ENCODE results near the gene TSEN54.

Gene TSEN54

DNA sequence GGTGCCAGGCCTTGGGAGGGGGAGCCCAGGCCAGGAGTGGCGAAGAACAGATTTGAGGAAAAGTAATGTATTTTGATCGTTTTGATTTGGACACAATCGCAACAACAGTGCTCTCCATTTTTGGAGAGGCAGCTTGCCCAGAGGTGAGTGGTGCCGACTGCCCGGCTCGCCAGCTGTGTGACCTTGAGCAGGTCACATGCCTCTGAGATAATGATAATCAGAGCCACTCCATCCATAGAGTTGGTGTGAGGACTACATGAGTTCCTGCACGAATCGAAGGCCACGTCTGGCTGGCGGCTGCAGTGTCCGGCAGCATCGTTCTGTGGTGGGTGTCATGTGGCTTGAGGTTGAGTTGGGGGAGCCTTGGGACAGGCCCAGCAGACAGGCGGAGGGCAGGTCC, 29.9 kb downstream of the TSEN54 start:
- no peak for DNase-seq

DNA sequence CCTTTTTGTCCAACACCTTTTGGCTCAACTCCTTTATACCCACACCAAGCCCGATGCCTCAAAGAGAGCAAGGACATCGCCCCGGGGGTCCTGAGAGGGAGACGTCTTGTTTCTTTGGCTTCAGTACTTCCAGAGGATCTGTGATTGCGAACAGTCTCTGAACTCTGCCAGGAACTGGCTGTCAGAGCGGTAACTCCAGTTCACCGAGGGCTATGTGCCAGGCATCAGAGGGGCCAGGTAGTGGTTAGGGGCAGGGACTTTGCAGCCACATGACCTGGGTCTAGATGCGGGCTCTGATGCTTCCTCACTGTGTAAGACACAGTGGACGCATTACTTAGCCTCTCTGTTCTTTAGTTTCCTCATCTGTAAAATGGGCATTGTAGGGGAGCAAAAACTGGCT, 30.8 kb downstream of the TSEN54 start:
- no peak for DNase-seq

DNA sequence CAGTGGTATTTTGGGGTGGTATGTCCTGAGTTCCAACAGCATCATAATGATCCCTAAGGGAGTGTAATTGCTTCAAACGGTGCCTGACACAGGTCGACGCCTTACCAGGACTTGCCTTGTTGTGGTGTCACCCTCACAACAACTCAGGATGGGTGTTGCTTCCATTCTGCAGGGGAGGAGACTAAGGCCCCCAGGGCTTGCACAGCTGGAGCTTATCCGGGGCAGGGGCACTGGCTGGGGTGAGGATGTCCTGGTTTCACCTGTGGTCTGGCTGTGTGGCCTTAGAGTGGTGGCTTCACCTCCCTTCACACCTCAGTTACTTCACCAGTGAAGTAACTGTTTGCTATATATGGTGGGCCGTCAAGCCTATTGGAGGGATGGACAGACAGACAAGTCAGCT, 32.5 kb downstream of the TSEN54 start:
- no peak for DNase-seq

DNA sequence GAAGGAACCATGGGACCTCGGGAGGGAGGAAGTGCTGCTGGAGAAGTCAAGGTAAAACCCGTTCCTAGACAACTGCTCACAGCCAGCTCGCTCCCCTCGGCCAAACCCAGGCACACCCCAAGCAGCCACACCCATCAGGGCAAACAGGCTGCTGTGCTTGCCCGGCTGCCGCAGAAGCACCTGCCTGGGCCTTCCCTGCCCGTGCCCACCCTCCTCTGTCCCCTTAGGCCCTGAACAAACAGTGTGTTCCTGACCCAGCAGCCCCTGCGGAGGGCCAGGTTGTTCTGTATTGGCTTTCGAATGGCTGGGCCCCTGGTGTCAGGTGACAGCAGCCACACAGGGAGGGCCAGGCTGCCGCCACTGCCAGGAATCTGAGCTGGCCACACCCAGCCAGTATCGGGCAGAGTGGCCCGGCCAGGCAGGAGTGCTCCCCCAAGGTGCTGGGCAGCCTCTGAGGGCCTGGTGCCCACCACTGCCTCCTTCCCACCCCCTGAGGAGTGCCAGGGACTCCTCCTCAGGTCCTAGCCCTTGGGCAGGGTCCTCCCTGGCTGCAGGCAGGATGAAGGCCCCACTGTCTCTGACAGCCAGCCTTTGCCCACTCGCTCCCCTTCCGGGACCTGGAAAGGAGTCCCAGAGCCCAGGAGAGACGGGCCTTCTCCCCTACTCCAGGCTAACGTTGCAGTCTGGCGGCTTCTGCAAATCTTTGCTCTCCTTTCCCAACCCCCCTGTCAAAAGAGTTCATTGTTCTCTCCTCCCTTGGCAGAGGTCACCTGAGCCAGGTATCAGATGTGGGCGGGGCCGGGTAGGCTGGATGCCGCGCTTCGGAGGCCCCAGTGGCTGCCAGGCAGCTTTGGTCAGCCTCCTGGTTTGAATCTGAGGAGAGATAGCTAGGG, 33.2 kb downstream of the TSEN54 start:
- no peak for DNase-seq

GRCh38 chr17:75550139-75550465, 33.8 kb downstream of the TSEN54 start:
- no peak for DNase-seq

DNA sequence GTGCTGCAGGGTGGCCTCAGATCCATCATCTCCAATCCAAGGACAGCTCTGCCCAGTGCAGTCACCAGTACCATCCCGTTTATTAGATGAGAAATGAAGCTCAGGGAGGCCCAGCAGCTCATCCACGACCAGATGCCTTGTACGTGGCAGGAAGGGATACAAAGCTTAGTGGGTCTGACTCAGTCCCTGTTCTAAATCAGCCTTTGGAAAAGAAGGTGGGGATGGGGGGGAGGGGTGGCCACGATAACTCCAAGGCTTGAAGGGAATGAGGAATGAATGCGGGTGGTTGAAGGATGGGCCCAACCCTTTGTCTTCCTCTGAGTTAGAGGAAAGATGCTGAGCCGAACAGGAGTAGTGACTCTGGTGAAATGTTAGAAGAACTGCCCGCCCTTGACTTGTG, 34.9 kb downstream of the TSEN54 start:
- DNase-seq: no peak

- DNase-seq: no peak
Observed at GRCh38 chr17:75552425-75553294, 36.3 kb downstream of the TSEN54 start.

DNA sequence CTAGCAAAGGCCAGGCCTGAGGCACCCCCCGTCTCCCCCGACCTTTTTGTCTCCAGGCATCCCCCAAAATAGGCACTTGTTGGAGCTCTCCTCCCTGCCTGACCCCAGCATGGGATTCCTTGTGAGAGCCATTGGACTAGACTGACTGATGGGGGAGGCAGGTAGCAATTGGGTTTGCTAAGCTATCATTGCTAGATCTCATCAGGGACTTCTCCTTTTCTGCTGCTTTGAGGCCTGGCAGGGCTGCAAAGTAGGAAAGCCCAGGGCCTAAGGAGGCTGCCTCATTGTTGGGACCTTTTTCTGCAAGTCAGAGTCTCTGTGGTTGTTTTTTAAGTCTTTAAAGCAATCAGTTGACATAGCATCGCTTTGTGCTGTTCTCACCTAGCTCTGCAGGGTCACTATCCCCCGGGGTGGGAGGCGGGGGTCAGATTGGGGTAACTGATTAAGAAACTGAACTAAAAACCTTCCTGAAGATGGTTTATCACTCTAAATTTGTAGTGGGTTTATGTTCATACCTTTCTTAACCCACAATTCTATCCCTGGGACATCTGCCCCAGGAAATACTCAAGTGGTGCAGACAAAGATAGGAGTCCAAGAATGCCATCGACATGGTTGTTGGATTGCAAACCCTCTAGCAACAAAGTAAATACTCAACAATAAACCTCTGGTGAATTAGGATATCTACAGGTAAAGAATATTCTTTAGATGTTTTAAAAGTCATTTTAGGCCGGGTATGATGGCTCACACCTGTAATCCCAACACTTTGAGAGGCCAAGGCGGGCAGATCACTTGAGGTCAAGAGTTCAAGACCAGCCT, 37.2 kb downstream of the TSEN54 start:
- no peak for DNase-seq

DNA sequence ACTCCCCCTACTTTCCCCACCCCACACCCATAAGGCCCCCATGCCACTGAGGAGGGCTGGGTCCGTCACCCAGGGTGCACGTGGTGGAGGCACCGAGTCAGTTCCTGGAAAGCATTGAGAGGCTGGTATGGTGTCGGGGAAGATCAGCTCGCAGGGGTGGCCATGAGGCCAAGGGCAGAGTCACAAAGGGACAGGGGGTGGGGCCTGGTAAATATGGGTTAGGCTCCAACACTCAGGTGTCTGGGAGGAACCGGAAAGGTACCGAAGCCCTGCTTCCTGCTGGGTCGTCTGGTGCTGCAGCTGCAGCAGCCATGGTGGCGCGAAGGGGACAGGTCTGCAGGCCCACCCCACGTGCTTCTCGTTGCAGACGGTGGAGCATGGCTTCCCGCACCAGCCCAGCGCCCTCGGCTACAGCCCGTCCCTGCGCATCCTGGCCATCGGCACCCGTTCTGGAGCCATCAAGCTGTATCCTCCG, 39.4 kb downstream of the TSEN54 start:
- no peak for DNase-seq

GRCh38 chr17:75557075-75557851, 40.9 kb downstream of the TSEN54 start:
- DNase-seq: no peak

- no peak for DNase-seq
Observed at GRCh38 chr17:75557852-75558665, 41.7 kb downstream of the TSEN54 start.

DNA sequence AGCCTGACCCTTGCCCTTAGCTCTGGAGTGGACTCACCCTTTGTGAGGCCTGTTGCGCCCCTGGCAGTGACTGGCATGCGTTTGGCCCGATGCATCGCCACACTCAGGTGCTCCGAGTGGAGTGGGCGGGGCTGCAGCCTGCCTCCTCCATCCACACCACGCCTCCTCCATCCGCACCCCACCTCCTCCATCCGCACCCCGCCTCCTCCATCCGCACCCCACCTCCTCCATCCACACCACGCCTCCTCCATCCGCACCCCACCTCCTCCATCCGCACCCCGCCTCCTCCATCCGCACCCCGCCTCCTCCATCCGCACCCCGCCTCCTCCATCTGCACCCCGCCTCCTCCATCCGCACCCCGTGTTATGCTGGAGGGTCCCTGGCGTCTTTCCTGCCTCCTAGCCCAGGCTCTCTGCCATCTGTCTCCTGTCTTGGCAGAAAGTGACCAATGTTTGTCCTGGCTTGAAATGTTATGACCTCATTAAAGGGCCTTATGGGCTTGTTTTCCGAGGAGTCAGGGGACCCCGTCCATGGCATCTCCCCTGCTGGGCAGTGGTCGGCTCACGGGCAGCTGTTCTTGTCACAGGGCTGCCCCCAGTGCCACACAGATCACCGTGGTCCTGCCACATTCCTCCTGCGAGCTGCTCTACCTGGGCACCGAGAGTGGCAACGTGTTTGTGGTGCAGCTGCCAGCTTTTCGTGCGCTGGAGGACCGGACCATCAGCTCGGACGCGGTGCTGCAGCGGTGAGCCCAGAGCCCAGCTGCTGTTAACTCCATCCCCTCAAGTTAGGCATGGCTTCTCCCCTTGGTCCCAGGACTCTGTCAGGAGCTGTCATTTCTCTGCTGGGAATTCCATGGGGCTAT, 42.6 kb downstream of the TSEN54 start:
- no peak for DNase-seq

DNA sequence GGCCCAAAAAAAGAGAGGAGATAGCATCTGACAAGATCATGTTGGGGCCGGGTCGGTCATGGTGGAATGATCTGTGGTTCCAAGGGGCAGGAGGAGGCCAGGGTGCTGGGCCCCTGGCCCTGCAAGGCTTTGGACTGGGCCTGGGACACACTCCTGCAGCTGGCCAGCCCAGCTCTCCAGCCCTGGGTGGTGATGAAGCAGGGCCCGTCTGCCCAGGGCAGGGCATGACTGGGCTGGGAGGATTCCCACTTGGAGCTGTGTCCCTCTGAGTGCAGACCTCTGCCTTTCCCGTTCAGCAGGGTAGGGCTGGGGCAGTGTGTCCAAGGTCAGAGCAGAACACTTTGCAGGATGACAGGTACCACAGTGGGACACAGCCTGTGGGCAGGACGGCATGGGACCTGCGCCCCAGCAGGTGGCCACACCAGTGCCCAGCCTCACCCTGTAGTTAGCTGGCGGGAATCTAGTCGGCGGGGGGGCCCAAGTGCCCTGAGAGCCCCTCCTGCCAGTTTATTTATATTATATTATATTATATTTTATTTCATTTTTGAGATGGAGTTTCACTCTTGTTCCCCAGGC, 43.7 kb downstream of the TSEN54 start:
- no peak for DNase-seq

DNA sequence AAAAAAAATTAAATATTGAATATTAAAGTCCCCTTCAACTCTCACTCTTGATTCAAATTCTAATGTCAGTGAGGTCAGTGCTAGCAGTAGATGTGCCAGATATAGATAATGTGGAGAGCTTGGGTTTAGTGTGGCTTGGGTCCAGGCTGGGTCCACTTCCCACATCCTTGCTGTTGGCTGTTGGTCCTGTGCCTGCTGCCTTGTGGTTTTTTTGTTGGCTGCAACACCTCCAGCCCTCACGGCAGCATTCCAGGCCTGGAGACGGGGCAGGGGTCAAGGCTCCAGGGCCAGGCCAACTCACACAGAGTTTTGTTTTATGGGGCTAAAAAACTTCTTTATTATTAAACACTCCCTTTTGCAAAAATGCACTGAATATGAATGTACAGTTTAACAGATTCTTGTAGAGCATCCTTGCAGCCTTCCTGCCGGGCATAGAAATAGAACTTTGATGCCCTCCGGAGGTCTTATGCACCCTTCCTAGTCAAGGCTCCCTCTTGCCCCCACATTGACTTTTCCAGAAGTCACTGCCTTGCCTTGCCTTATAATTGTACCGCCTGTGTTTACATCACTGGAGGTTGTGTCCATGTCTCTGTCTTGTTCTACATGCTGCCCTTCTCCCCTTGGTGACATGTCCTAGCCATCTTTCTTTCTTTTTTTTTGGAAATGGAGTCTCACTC, 45.7 kb downstream of the TSEN54 start:
- no peak for DNase-seq

DNA sequence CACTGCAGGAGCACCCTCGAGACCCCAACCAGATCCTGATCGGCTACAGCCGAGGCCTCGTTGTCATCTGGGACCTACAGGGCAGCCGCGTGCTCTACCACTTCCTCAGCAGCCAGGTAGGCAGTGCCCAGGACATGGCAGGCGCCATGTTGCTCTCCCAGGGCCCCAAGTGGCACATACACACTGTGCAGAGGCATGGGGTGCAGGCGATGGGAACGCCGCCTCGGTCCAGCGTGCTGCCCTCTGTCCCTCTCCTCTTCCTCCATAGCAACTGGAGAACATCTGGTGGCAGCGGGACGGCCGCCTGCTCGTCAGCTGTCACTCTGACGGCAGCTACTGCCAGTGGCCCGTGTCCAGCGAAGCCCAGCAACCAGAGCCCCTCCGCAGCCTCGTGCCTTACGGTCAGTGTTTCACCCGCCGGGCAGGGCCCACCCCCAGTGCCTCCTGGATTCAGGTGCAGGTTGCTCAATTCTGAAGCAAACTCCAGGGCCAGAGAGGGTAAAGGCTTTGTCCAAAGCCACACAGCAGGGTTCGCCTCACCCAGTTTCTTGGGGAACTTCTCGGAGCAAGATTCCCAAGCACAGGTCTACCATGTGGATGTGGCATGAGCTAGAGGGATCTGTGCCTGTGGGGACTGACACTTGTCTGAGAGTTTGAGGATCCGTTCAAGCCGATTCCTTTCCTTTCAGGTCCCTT, 46.9 kb downstream of the TSEN54 start:
- DNase-seq: no peak

GRCh38 chr17:75564195-75564594, 47.9 kb downstream of the TSEN54 start:
- no peak for DNase-seq

DNA sequence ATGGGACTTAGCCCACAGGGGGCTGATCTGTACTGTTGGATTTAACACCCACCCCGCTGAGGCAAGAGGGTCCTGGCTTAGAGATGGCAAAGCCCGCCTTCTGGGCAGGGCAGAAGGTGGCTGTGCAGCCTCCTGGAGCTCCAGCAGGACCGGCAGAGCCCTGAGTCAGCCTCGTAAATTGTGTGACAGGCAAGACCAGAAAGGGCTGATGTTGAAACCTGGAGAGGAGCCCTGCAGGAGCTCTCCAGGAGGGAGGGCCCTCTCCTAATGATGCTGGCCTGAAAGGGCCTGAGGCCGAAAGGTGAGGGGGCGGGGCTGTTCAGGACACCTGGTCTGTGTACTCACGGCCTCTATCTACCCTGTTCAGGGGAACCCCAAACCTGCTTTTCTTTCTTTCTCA, 48.7 kb downstream of the TSEN54 start:
- no peak for DNase-seq

GRCh38 chr17:75565618-75566017, 49.3 kb downstream of the TSEN54 start:
- no peak for DNase-seq

GRCh38 chr17:75566416-75566815, 50.1 kb downstream of the TSEN54 start:
- DNase-seq: no peak

Measured in inflammatory macrophage (primary cell).